Stimulated activated CD8-positive, alpha-beta memory T cell treated with anti-CD3 and anti-CD28 coated beads, Interleukin-4, amount 100 ng/mL, for 4 hours (primary cell): Measurements from ENCODE around the gene PAM16.
"Not testable (repeated sequence)": the region's sequence is repeated elsewhere in the genome, so short reads cannot be mapped to it uniquely, and the experiment has no call there.

ENCODE experiments used
- DNase-seq, 2 donors: peaks; one replicate each; pipeline ENCODE4 v3.0.0-alpha.2; 2020; ENCODE audit warnings: low read depth in 2 of 2, low spot score in 1 of 2

PAM16 gene

DNA sequence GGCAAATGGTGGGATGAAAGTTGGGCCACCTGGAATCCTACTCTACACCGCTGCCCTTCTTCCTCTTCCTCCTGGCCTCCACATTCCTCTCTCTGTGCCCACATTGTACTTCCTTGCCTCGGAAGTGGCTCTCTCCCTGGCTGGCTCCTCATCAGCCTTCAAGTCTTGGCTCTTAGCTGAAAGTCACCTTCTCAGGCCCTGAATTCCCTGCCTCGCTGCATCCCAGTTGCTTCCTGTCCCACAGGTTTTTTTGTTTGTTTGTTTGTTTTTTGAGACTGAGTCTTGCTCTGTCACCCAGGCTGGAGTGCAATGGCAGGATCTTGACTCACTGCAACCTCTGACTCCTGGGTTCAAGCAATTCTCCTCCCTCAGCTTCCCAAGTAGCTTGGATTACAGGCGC lies 2.6 kb upstream of the PAM16 start:
- DNase-seq, result no peak

DNA sequence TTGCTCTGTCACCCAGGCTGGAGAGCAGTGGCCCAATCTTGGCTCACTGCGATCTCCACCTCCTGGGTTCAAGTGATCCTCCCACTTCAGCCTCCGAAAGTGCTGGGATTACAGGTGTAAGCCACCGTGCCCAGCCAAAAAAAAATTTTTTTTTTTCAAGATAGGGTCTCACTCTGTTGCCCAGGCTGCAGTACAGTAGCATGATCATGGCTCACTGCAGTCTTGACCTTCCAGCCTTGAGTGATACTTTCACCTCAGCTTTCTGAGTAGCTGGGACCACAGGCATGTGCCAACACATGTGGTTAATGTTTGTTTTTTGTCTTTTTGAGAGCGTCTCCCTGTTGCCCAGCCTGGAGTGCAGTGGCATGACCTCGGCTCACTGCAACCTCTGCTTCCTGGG lies 1.7 kb upstream of the PAM16 start:
- no peak for DNase-seq

DNA sequence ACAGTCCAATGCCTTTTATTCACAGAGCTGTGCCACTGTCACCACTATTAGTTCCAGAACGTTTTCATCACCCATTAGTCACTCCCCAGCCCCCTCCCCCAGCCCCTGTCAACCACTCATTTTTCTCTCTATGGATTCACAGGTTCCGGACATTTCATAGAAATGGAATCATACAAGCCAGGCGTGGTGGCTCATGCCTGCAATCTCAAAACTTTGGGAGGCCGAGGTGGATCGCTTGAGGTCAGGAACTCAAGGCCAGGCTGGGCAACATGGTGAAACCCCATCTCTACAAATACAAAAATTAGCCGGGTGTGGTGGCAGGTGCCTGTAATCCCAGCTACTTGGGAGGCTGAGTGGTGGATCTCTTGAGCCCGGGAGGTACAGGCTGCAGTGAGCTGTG lies 759 bp upstream of the PAM16 start:
- DNase-seq, result no peak

DNA sequence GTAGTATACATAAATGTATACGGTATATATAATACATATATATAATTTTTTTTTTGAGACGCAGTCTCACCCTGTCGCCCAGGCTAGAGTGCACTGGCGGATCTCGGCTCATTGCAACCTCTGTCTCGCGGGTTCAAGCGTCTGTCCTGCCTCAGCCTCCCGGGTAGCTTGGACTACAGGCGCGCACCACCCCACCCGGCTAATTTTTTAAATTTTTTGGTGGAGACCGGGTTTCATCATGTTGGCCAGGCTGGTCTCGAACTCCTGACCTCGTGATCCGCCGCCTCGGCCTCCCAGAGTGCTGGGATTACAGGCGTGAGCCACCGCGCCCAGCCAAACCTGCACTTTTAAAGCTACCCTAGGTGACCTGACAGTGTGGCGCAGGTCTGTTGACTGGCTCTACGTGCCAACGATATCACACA lies 745 bp downstream of the PAM16 start:
- DNase-seq, result no peak

DNA sequence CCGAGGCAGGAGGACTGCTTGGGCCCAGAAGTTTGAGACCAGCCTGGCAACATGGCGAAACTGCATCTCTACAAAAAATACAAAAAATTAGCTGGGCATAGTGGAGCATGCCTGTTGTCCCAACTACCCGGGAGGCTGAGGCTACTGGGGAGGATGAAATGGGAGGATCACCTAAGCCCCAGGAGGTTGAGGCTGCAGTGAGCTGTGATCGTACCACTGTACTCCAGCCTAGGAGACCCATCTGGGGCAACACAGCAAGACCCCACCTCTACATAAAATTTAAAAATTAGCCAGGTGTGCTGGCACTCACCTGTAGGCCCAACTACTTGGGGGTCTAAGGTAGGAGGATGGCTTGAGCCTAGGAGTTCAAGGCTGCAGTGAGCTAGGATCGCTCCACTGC lies 1.8 kb downstream of the PAM16 start:
- DNase-seq, result no peak

DNA sequence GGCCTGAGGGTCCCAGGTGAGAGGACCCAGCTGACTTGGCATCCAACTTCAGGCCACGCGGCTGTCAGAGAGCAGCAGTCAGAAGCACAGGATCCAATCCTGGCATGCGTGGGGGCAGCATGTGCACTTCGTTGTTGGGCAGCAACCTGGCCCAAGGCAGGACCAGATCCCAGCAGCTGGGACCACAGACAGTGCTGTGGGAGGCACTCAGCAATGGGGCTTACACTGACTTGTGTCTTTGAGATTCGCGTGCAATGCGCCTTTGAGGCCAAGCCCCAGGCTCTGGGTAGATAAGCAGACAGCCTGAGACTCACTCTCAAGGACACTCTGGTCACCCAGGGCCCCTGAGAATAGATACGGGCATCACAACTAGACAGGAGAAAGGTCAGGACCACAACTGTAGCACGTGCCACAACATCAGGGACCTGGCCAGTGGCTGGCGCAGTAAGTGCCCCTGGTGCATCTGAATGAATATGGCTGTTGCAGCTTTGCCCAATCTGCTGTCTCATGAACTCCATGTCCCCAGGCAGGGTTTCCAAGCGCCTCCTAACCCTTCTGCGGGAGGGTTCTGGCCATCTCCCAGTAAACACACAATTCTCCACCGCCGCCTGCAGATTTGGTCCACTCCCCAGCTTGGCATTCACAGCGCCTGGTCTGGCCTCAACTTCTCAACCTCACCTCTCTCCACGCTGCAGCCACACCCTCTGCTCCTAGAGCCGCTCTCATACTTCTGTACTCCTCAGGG lies 3.2 kb downstream of the PAM16 start:
- no peak for DNase-seq

DNA sequence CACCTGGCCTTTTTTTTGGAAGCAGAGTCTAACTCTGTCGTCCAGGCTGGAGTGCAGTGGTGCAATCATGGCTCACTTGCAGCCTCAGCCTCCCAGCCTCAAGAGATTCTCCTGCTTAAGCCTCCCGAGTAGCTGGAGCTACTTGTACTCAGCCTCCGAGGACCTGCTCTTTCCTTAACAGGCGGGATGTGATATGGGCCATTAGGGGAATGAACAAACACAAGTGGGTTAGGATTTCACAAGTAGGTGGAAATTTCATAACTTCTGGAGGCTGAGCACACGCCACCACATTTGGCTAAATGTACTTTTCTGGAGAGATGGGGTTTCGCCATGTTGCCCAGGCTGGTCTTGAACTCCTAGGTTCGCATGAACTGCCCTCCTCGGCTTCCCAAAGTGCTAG lies 4.1 kb downstream of the PAM16 start:
- no peak for DNase-seq

DNA sequence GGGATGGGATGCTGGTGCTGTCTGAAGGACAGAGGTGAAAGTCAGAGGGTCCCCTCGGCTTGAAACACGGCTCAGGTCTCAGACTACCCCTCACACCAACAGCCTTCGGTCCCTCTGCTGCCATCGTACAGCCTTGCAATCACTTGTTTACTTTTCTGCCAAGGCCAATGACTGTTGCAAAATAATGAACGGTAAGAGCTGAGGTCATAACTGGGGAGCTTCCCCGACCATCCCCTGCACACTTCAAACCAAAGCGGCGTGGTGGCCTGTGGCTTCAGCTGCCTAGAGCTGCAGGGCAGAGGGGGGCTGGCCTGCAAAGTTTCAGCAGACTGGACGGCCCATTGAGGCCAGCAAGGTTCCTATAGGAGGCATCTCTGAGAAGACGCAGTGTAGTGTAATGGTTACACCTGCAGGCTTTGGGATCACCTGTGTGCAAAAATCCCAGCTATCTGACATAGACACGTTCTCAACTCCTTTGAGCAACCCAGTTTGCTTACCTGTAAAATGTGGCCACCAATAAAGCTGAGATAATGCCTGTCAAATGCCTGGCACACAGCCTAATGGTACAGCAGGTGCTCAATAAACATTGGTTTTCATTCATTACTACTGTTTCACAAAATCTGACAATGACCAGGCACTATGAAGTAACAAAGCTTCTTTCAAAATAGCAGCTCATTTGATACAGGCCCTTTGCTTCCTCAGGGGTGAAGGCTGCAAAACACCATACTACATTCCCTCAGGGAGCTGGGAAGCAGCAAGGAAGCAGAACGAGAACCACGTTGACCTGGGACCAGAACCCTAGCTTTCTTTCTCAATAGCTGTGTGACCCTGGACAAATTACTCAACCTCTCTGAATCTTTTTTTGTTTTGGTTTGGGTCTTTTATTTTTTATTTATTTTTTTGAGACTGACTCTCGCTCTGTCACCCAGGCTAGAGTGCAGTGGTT lies 5.0 kb downstream of the PAM16 start:
- DNase-seq, result no peak

DNA sequence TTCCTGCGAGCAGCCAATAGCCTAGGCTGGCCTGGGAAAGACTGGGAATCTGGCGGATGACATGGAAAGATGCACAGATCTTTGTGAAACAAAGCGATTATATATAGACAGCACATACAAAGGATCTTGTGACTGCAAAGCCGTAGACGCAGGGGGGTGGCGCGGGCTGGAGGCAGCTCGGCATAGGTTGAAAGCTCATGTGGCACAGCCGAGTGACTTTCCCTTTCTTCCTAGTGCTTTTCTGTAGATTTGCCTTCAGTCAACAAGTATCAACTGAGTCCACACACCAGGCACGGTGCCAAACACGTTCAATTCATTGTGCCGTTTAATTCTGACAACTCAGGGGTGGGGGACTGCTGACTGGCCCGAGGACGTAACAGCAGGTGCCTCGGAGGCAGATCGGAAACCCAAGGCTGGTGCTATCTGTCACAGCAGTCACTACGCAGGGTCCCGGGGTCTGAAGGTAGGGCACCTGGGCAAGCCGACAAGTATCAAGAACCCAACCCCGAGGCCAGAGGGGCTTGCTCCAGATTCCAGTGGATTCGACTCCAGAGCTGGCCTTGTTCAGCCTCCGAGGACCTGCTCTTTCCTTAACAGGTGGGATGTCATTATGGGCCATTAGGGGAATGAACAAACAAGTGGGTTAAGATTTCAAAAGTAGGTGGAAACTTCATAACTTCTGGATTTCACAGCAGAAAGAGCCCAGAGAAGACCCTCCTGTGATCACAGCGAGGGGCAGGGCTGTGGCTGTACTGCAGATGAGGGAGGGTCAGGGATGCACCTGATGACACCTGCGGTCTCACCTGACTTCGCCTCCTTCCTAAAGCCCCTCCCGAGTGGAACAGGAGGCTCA lies 5.9 kb downstream of the PAM16 start:
- DNase-seq, result no peak

DNA sequence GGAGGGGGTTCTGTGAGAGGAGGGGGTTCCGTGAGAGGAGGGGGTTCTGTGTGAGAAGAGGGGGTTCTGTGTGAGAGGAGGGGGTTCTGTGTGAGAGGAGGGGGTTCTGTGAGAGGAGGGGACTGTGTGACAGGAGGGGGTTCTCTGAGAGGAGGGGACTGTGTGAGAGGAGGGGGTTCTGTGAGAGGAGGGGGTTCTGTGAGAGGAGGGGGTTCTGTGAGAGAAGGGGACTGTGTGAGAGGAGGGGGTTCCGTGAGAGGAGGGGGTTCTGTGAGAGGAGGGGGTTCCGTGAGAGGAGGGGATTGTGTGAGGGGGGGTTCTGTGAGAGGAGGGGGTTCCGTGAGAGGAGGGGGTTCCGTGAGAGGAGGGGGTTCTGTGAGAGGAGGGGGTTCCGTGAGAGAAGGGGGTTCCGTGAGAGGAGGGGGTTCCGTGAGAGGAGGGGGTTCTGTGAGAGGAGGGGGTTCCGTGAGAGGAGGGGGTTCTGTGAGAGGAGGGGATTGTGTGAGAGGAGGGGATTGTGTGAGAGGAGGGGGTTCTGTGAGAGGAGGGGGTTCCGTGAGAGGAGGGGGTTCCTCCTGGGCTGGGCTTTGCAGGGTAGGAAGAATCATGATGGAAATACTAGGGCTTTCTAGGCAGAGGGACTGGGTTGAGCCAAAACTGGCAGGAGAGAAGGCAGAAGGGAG lies 6.7 kb downstream of the PAM16 start:
- not testable (repeated sequence) for DNase-seq

DNA sequence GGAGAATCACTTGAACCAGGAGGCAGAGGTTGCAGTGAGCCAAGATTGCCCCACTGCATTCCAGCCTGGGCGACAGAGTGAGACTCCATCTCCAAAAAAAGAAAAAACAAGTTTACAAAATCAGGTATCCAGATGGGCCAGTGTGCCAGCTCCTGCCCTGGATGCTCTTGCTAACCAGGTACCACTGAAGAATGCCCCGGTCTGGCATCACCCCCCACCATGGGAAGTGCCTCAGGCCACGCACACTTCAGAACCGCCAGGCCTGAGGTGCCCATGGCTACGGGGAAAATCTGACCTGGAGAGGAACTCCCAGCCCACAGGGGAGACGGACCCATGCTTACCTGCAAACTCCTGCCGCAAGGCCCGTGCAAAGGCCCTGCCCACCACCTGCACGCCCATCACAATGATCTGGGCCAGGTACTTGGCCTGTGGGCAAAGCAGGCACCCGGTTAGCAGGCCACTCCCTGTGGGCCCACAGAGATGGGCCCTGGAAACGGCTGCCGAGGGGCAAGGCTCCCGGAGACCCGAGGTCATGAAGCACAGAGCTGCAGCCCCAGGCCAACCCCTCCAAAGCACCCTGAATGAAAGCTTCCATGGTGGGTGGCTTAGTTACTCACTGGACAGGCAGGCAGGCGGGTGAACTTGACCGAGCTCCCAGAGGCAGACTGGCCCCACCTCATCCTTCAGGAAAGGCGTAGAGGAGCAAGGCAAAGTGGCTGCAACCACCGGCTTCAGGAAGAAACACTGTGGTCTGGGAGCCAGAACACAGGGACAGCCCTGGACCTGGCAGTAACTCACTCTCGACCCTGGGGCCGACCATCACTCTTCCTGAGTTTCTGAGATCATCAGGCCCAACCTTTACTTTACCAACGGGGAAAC lies 8.0 kb downstream of the PAM16 start:
- DNase-seq, result no peak

DNA sequence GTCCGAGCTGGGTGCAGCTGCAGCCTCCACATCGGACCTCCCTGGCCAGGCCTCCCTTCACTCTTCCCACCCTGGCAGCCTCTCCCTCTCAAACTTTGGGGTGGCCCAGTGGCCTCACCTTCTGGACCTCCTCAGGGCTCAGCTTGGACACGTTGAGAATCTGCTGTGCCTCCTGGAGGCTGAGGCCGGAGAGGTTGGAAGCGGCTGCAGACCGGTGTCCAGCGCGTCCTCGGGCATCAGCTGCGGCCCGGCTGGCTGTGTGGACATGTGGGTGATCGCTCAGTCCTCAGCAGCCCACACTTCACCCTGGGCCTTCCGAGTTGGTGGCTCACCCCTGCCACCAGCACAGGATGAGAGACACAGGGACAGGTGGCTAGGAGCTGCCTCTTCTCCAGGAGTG lies 9.9 kb downstream of the PAM16 start:
- no peak for DNase-seq

DNA sequence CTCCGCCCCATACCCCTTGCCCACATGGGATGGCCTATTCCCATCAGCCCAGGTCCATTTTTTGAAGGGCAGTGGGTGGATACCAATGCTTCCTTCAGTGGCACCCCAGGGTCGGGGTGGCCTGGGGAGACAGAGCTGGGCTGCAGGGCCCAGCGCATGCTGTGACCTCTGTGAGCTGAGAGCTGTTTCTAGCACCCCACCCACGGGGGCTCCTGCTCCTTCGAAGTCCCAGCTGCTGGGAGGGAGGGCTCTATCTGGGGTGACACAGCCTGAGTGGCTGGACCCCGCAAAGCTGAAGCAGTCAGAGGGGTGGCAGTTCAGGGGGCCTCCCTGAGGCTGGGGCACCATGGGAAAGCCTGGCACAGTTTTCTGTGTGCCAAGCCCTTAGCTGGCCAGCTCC lies 10.7 kb downstream of the PAM16 start:
- no peak for DNase-seq

DNA sequence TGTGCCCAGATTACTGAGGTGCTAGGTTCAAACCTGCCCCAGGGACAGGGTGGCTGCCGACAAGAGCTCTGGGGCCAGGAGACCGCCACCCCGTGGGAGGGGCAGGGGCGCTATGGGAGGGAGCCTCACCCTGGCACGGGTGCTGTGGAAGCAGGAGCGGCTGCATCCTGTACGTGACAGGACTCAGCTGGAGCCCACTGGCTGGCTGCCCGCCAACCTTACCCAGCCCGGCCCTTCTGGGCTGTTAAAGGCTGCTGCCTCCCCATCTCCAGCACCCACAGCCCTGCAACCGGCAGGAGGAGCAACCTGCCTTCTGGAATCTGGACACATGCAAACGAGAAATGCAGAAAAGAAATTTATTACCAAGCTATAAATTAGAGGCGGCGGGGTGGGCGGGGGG lies 11.2 kb downstream of the PAM16 start:
- no peak for DNase-seq

DNA sequence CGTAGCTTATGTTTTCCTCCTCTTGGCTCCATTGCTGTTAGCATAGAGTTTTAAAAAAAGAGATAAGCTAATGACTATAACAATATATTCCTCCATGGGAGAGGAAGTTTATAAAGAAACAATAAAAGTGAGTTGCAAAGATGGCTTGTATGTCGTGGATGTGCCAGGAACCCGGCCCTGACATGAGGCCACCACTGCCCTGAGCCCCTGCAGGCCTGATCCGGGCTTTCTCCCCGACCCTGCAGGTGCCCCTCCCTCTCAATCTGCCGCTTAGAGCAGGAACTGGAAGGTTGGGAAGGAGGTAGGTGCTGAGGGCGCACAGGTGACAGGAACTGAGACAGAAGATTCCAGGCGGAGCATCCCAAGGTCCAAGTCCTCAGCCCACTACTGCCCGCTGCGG lies 11.7 kb downstream of the PAM16 start:
- DNase-seq, result no peak

DNA sequence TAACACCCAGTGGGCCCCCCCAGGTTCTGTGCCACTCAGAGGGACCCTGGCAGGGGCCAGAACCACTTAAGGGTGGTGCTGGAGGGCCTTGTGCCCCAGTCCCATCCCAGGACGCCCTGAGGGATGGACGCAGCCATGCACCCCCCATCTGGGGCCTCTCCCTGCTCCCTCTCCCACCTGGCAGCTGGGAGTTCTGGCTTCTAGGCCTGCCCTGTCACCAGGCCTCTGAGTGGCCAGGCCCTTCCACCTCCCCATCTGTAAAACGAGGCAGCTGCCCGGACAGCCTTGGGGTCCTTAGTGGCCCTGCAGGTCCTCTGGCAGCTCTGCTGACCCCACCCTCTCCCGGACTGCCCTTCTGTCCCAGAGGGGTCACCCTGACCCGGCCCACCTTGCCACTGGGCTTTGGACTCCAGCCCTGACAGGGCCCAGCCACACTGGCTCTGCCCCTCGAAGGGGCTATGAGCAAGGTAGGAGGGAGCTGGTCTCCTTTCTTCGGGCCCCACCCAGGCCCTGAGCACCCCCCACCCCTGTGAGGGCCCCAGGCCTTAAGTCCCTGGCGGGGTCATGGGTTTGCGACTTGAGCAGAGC lies 12.3 kb downstream of the PAM16 start:
- no peak for DNase-seq

DNA sequence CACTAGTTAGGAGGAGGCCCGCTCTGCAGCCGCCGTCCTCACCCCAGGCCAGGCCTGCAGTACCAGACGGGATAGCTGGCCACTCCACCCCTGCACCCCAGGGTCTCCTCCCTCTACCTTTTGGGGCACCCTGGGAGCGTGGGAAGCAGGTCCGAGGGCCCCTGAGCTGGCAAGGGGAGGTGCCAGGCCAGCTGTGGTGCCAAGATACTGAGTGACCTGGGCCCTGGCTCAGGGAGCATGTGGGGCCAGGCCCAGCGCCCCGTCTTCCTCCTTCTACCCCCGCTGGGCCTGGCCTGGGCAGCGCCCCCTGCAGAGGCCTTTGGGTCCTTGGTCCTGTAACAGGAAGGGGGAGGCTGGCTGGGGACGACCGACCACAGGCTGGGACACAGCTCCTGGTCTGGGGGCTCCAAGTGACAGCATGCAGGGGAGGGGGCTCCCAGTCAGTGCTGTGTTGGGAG lies 13.0 kb downstream of the PAM16 start:
- no peak for DNase-seq

DNA sequence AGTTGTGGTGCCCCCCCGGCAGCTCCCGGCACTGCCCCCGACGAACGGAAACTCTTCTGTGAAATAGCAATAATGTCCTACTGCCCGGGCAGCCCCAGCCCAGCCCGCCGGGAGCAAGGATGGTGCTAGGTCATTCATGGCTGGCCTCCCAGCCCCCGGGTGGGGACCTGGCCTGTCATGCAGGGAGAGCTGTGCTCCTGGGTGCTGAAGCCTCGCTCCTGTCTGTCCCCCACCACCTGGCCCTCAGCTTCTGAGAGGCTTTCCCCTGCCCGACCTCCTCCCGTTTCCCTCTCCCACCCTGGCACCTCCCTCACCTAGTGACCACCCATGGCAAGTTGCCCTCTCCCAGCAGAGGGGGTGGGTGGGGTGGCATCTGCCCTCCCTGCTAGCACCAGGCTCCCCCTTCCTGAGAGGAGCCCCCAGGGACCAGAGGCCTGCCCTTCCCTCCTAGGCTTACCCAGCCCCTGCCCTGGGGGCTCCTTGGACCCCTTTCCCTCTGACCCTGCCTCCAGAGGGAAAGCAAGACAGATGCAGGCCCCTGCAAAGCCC lies 13.5 kb downstream of the PAM16 start:
- DNase-seq, result no peak
